Cardiac muscle cell (in vitro differentiated cells and primary cell): Measurements from ENCODE around the gene PVRIG. TPM values are rescaled to one million over a fixed set of nuclear protein-coding genes. Genes with fewer than 3 reads are reported as not detected.
"Not testable (repeated sequence)": the region's sequence is repeated elsewhere in the genome, so short reads cannot be mapped to it uniquely, and the experiment has no call there.

Experiments
- DNase-seq, 2 donors: peaks; one replicate each; pipeline versions ENCODE4 v3.0.0 to v3.0.0-alpha.2; 2010 to 2017; ENCODE audit warnings: low read depth in 1 of 2, low spot score in 1 of 2
- H3K27ac ChIP-seq: fragments of 200-600 bp; sonication (generic); 2 replicates; pipeline ENCODE4 v1.5.1; 2016
- H3K27me3 ChIP-seq: fragments of 200-600 bp; sonication (generic); 2 replicates; pipeline ENCODE4 v1.6.0; 2016; ENCODE audit warnings: control low read depth
- H3K36me3 ChIP-seq: fragments of 200-600 bp; sonication (generic); 2 replicates; pipeline ENCODE4 v1.5.1; 2016; ENCODE audit warnings: control low read depth
- H3K4me1 ChIP-seq: fragments of 200-600 bp; sonication (generic); 2 replicates; pipeline ENCODE4 v1.8.1; 2017; ENCODE audit warnings: low read depth, mild to moderate bottlenecking, mixed run types
- H3K4me3 ChIP-seq: fragments of 200-600 bp; sonication (generic); 2 replicates; pipeline ENCODE4 v1.5.1; 2016; ENCODE audit warnings: mild to moderate bottlenecking
- H3K9me3 ChIP-seq: fragments of 200-600 bp; sonication (generic); 2 replicates; pipeline ENCODE4 v1.5.1; 2017; ENCODE audit warnings: low read depth, mild to moderate bottlenecking, control low read depth
- CTCF ChIP-seq: IDR thresholded peaks from 2 replicates; pipeline ENCODE4 v1.5.1; 2012; ENCODE audit warnings: low read depth, mild to moderate bottlenecking, low read length
- polyA plus RNA-seq: library from polyadenylated mRNA; unstranded; fragments of >200 nt; fragmentation: Nextera tagmentation; extraction: Ambion mirVana; gene quantifications from 2 replicates; pipeline ENCODE4 v1.2.1, GENCODE V29; 2016
- total RNA-seq: library from RNA; depleted of rRNA; stranded (reverse); fragments of >200 nt; gene quantifications from 2 replicates; pipeline ENCODE4 v1.2.3, GENCODE V29; 2016

PVRIG gene
- total and polyA plus RNA-seq, 2 experiments from 2014 or later, result 0.15 to 2.3 TPM

GRCh38 chr7:100266576-100267354 lies 47.0 kb downstream of the PVRIG start:
- DNase-seq, result no peak
- TF ChIP-seq CTCF, result no peak
- no peak overlapping the region for H3K27ac ChIP-seq
- peaks cover 7% of the 10 kb centered on the region for H3K4me1 ChIP-seq
- H3K36me3 ChIP-seq, result no peaks in the 10 kb centered on the region
- H3K27me3 ChIP-seq, result no peaks in the 10 kb centered on the region
- H3K9me3 ChIP-seq, result no peaks in the 10 kb centered on the region
- no peak overlapping the region for H3K4me3 ChIP-seq

- H3K9me3 ChIP-seq, result no peaks in the 10 kb centered on the region
- no peak overlapping the region for H3K4me3 ChIP-seq
- no peak for TF ChIP-seq CTCF
- no peaks in the 10 kb centered on the region for H3K27me3 ChIP-seq
- H3K36me3 ChIP-seq, result no peaks in the 10 kb centered on the region
- H3K4me1 ChIP-seq, result peaks cover 7% of the 10 kb centered on the region
- no peak for DNase-seq
- no peak overlapping the region for H3K27ac ChIP-seq
Measured at GRCh38 chr7:100267648-100268047, 47.9 kb downstream of the PVRIG start.

GRCh38 chr7:100268882-100269281 lies 49.1 kb downstream of the PVRIG start:
- H3K27ac ChIP-seq, H3K36me3 ChIP-seq, H3K9me3 ChIP-seq, H3K4me1 ChIP-seq, DNase-seq, H3K27me3 ChIP-seq, H3K4me3 ChIP-seq: not testable (repeated sequence)

GRCh38 chr7:100269306-100270045 lies 49.7 kb downstream of the PVRIG start:
- peak in 1 of 2 donors; percentile 66 for DNase-seq
- not testable (repeated sequence) for H3K4me3 ChIP-seq, H3K4me1 ChIP-seq, H3K9me3 ChIP-seq, H3K27me3 ChIP-seq, H3K36me3 ChIP-seq
- H3K27ac ChIP-seq, result peak overlapping the region; percentile 60

- not testable (repeated sequence) for H3K27me3 ChIP-seq, H3K9me3 ChIP-seq, H3K36me3 ChIP-seq, H3K4me1 ChIP-seq
- H3K4me3 ChIP-seq, result peak overlapping the region; percentile 91
- H3K27ac ChIP-seq, result peak overlapping the region; percentile 60
- DNase-seq, result peak; percentile 25
Measured at GRCh38 chr7:100270046-100270918, 50.5 kb downstream of the PVRIG start.

Other genes with a start within 250 kb of the PVRIG start
- gene AZGP1, start 243.9 kb upstream of the PVRIG start, total RNA-seq, result 0.39 TPM in 1 of 2 replicates, not detected in the other
- not detected in 2 replicates for gene AZGP1, start 243.9 kb upstream of the PVRIG start, polyA plus RNA-seq
- gene ZKSCAN1, start 204.4 kb upstream of the PVRIG start, total RNA-seq, result 17.4 and 33.7 TPM in 2 replicates
- 22.3 and 38.1 TPM in 2 replicates for gene ZKSCAN1, start 204.4 kb upstream of the PVRIG start, polyA plus RNA-seq
- 23.3 and 24.3 TPM in 2 replicates for gene ZSCAN21, start 170.2 kb upstream of the PVRIG start, total RNA-seq
- gene ZSCAN21, start 170.2 kb upstream of the PVRIG start, polyA plus RNA-seq, result 11.3 and 22.5 TPM in 2 replicates
- 35.0 and 45.5 TPM in 2 replicates for gene ZNF3, start 138.2 kb upstream of the PVRIG start, total RNA-seq
- 37.2 and 53.6 TPM in 2 replicates for gene ZNF3, start 138.2 kb upstream of the PVRIG start, polyA plus RNA-seq
- gene COPS6, start 131.0 kb upstream of the PVRIG start, total RNA-seq, result 69.6 and 80.0 TPM in 2 replicates
- 277 and 315 TPM in 2 replicates for gene COPS6, start 131.0 kb upstream of the PVRIG start, polyA plus RNA-seq
- gene MCM7, start 118.6 kb upstream of the PVRIG start, total RNA-seq, result 68.9 and 88.3 TPM in 2 replicates
- 77.2 and 105 TPM in 2 replicates for gene MCM7, start 118.6 kb upstream of the PVRIG start, polyA plus RNA-seq
- 31.7 and 35.2 TPM in 2 replicates for gene AP4M1, start 118.3 kb upstream of the PVRIG start, total RNA-seq
- gene AP4M1, start 118.3 kb upstream of the PVRIG start, polyA plus RNA-seq, result 15.8 and 29.3 TPM in 2 replicates
- 104 and 163 TPM in 2 replicates for gene TAF6, start 100.6 kb upstream of the PVRIG start, total RNA-seq
- 99.4 and 112 TPM in 2 replicates for gene TAF6, start 100.6 kb upstream of the PVRIG start, polyA plus RNA-seq
- 13.8 and 16.8 TPM in 2 replicates for gene CNPY4, start 100.3 kb upstream of the PVRIG start, total RNA-seq
- gene CNPY4, start 100.3 kb upstream of the PVRIG start, polyA plus RNA-seq, result 18.4 and 18.9 TPM in 2 replicates
- 3.7 and 4.2 TPM in 2 replicates for gene MBLAC1, start 93.0 kb upstream of the PVRIG start, total RNA-seq
- 4.3 and 5.1 TPM in 2 replicates for gene MBLAC1, start 93.0 kb upstream of the PVRIG start, polyA plus RNA-seq
- 193 and 199 TPM in 2 replicates for gene LAMTOR4, start 71.0 kb upstream of the PVRIG start, total RNA-seq
- gene LAMTOR4, start 71.0 kb upstream of the PVRIG start, polyA plus RNA-seq, result 258 and 280 TPM in 2 replicates
- 14.2 and 22.7 TPM in 2 replicates for gene TRAPPC14, start 61.2 kb upstream of the PVRIG start, total RNA-seq
- 10.4 and 25.0 TPM in 2 replicates for gene TRAPPC14, start 61.2 kb upstream of the PVRIG start, polyA plus RNA-seq
- gene GAL3ST4, start 51.3 kb upstream of the PVRIG start, total RNA-seq, result 2.0 and 5.0 TPM in 2 replicates
- gene GAL3ST4, start 51.3 kb upstream of the PVRIG start, polyA plus RNA-seq, result 3.8 and 5.0 TPM in 2 replicates
- gene GPC2, start 42.6 kb upstream of the PVRIG start, total RNA-seq, result 37.4 and 47.9 TPM in 2 replicates
- gene GPC2, start 42.6 kb upstream of the PVRIG start, polyA plus RNA-seq, result 29.8 and 32.1 TPM in 2 replicates
- gene STAG3, start 42.0 kb upstream of the PVRIG start, total RNA-seq, result 1.6 and 2.0 TPM in 2 replicates
- gene STAG3, start 42.0 kb upstream of the PVRIG start, polyA plus RNA-seq, result 5.8 and 6.8 TPM in 2 replicates
- gene SPDYE3, start 87.8 kb downstream of the PVRIG start, total RNA-seq, result not detected in 2 replicates
- gene SPDYE3, start 87.8 kb downstream of the PVRIG start, polyA plus RNA-seq, result 6.7 and 8.9 TPM in 2 replicates
- 28.5 and 29.1 TPM in 2 replicates for gene PILRB, start 138.2 kb downstream of the PVRIG start, total RNA-seq
- gene PILRB, start 138.2 kb downstream of the PVRIG start, polyA plus RNA-seq, result 29.2 and 31.0 TPM in 2 replicates
- gene PILRA, start 153.5 kb downstream of the PVRIG start, total RNA-seq, result 2.9 and 3.1 TPM in 2 replicates
- gene PILRA, start 153.5 kb downstream of the PVRIG start, polyA plus RNA-seq, result 2.3 and 4.0 TPM in 2 replicates
- 7.9 and 8.1 TPM in 2 replicates for gene ZCWPW1, start 208.8 kb downstream of the PVRIG start, total RNA-seq
- 13.0 and 18.0 TPM in 2 replicates for gene ZCWPW1, start 208.8 kb downstream of the PVRIG start, polyA plus RNA-seq
- 28.5 and 41.7 TPM in 2 replicates for gene MEPCE, start 209.9 kb downstream of the PVRIG start, total RNA-seq
- gene MEPCE, start 209.9 kb downstream of the PVRIG start, polyA plus RNA-seq, result 21.5 and 27.0 TPM in 2 replicates
- 51.5 and 81.5 TPM in 2 replicates for gene PPP1R35, start 216.5 kb downstream of the PVRIG start, total RNA-seq
- gene PPP1R35, start 216.5 kb downstream of the PVRIG start, polyA plus RNA-seq, result 78.7 and 108 TPM in 2 replicates
- gene SPACDR, start 244.3 kb downstream of the PVRIG start, total RNA-seq, result 0.28 and 1.6 TPM in 2 replicates
- gene SPACDR, start 244.3 kb downstream of the PVRIG start, polyA plus RNA-seq, result 0.79 and 1.2 TPM in 2 replicates